ENCODE measurements around the gene TAOK1. TPM values are rescaled to one million over a fixed set of nuclear protein-coding genes. Genes with fewer than 3 reads are reported as not detected.

TAOK1 gene
- total and polyA plus RNA-seq, 2 donors (not counting 1 experiment from before 2014, with no cell fraction given) = 9.8 to 80.7 TPM

DNA sequence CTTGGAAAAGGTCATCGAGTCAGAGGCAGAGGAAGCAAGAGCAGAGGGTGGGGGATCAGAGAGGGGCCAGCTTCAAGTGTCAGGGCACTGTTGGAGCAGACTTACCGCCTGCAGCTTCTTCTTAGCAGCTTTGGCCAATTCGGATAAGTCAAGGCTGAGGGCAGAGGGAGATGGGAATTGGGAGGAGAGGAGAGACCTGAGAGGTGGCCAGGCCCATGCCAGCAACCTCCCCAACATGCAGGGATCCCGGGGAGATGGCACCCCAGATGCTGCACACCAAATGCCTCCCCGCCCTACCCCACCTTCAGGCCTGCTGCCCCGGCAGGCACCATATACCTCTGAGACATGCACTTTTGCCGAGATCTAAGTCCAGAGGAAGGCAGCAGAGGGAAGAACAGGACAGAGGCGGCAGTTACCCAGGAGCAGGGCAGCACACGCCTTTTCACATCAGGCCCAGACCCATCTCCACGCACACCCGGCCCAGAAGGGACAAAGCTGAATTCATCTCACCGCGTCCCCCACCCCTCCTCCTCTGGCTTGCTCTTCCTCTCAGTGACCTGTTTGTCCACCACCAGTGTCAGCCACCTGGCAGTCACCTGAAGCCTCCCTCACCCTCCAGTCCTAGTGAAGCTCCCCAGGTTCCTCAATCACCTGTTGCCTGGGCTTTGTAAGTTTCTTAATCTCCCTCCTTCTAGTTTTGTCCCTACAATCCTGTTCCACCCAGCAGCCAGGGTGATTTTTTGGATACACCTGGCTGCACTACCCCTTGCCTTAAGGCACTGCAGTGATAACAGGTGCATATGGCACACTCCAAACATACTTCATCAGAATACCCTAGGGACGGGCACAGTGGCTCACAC, 188.7 kb downstream of the TAOK1 start:
- no peak overlapping the region for H3K4me3 ChIP-seq (ENCODE audit: control extremely low read depth in 1 of 5, extremely low read depth in 1 of 5, insufficient read depth in 1 of 5, low read depth in 2 of 5, low read length in 4 of 5)
- 95% methylated on average over 12 of the region's 14 CpGs for WGBS (ENCODE audit: insufficient coverage)
- H3K4me2 ChIP-seq (replicated peaks; ENCODE audit: low read depth, low read length, poor library complexity, severe bottlenecking) = no peak overlapping the region
- Mint-ChIP-seq H3K4me3 (no peak overlapping the region), H3K4me1 (peaks cover 19% of the 10 kb centered on the region), H3K9me3 (ENCODE audit: insufficient read depth) (no peaks in the 10 kb centered on the region), H3K27ac (no peak overlapping the region), H3K27me3 (no peaks in the 10 kb centered on the region)
- H3K9ac ChIP-seq (ENCODE audit: low read length) = no peak overlapping the region
- H3K36me3 ChIP-seq (replicated peaks in 1 of 2; ENCODE audit: control extremely low read depth in 1 of 2, control insufficient read depth in 1 of 2, extremely low read depth in 1 of 2, insufficient read depth in 2 of 2, low read length in 1 of 2) = peaks cover 0 to 73% of the 10 kb centered on the region in 2 experiments
- intact Hi-C loops (cut with micrococcal nuclease) = no loop called here
- ATAC-seq (ENCODE audit: low read depth) = no peak
- H3K9me3 ChIP-seq (ENCODE audit: control extremely low read depth in 1 of 3, control insufficient read depth in 2 of 3, insufficient read depth in 1 of 3, low read length in 2 of 3) = no peaks in the 10 kb centered on the region
- ChIA-PET CTCF (interaction anchor here (0.7 to 24.3 kb wide), 16 partner anchors 9 to 517 kb away, joined by 3 to 336 read pairs (median 4); partner anchors contain the start of genes ABHD15, ANKRD13B, SSH2 and TP53I13), POLR2A (interaction anchor here (1.1 to 4.4 kb wide), 2 partner anchors 9 to 13 kb away, joined by 3 to 18 read pairs; partner anchors contain the start of gene ANKRD13B)
- no peak for TF ChIP-seq EZH2 (IDR thresholded peaks at IDR 0.05; ENCODE audit: borderline replicate concordance, insufficient read depth, low read depth, low read length, poor library complexity, severe bottlenecking)
- TF ChIP-seq, protein P1, sequence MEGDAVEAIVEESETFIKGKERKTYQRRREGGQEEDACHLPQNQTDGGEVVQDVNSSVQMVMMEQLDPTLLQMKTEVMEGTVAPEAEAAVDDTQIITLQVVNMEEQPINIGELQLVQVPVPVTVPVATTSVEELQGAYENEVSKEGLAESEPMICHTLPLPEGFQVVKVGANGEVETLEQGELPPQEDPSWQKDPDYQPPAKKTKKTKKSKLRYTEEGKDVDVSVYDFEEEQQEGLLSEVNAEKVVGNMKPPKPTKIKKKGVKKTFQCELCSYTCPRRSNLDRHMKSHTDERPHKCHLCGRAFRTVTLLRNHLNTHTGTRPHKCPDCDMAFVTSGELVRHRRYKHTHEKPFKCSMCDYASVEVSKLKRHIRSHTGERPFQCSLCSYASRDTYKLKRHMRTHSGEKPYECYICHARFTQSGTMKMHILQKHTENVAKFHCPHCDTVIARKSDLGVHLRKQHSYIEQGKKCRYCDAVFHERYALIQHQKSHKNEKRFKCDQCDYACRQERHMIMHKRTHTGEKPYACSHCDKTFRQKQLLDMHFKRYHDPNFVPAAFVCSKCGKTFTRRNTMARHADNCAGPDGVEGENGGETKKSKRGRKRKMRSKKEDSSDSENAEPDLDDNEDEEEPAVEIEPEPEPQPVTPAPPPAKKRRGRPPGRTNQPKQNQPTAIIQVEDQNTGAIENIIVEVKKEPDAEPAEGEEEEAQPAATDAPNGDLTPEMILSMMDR (IDR thresholded peaks at IDR 0.05) = no peak
- H3K79me2 ChIP-seq (ENCODE audit: control insufficient read depth, insufficient read depth, low read length) = peaks cover 40% of the 10 kb centered on the region
- H3K27me3 ChIP-seq (replicated peaks in 1 of 4; ENCODE audit: control extremely low read depth in 1 of 4, control insufficient read depth in 3 of 4, insufficient read depth in 4 of 4, low read length in 3 of 4) = no peaks in the 10 kb centered on the region
- H3K4me1 ChIP-seq (ENCODE audit: control insufficient read depth in 2 of 2, insufficient read depth in 2 of 2, low read length in 2 of 2) = peaks cover 10 to 18% of the 10 kb centered on the region in 2 donors
- no peak for DNase-seq
- no peak overlapping the region for H2AFZ ChIP-seq (ENCODE audit: insufficient read depth, low read depth, low read length, poor library complexity, severe bottlenecking)
- H3K27ac ChIP-seq (ENCODE audit: low read length in 2 of 2) = no peak overlapping the region
- peaks cover 46% of the 10 kb centered on the region for H4K20me1 ChIP-seq (ENCODE audit: control insufficient read depth, insufficient read depth, low read length, poor library complexity, severe bottlenecking)

Data from B cell (primary cell).